GM04503 (cell line): Measurements from ENCODE around the gene BMPER.
"Not testable (repeated sequence)": the region's sequence is repeated elsewhere in the genome, so short reads cannot be mapped to it uniquely, and the experiment has no call there.

Source experiments
- DNase-seq: peaks from one replicate; pipeline ENCODE4 v3.0.0-alpha.2; 2012; ENCODE audit warnings: low read depth

Gene BMPER

GRCh38 chr7:34138483-34138882 lies 233.1 kb downstream of the BMPER start:
- no peak for DNase-seq

- DNase-seq: no peak
These were observed 233.7 kb downstream of the BMPER start for GRCh38 chr7:34139086-34139485.

GRCh38 chr7:34140066-34140465 lies 234.7 kb downstream of the BMPER start:
- DNase-seq: no peak

GRCh38 chr7:34143402-34143801 lies 238.1 kb downstream of the BMPER start:
- peak; percentile 67 for DNase-seq

- DNase-seq: no peak
These were observed 240.3 kb downstream of the BMPER start for GRCh38 chr7:34145603-34146002.

GRCh38 chr7:34153656-34154270 lies 248.4 kb downstream of the BMPER start:
- DNase-seq: no peak

GRCh38 chr7:34155220-34155908 lies 250.0 kb downstream of the BMPER start:
- peak; percentile 97 for DNase-seq

GRCh38 chr7:34156336-34156735 lies 251.0 kb downstream of the BMPER start:
- DNase-seq: peak; percentile 72

GRCh38 chr7:34157137-34157536 lies 251.8 kb downstream of the BMPER start:
- DNase-seq: no peak

GRCh38 chr7:34158368-34159153 lies 253.2 kb downstream of the BMPER start:
- DNase-seq: no peak

GRCh38 chr7:34160261-34160752 lies 255.0 kb downstream of the BMPER start:
- DNase-seq: peak; percentile 98

GRCh38 chr7:34162027-34162565 lies 256.8 kb downstream of the BMPER start:
- no peak for DNase-seq

- no peak for DNase-seq
These were observed 257.3 kb downstream of the BMPER start for GRCh38 chr7:34162677-34163076.

- no peak for DNase-seq
These were observed 258.6 kb downstream of the BMPER start for GRCh38 chr7:34163956-34164355.

- no peak for DNase-seq
These were observed 260.1 kb downstream of the BMPER start for GRCh38 chr7:34165466-34165865.

- no peak for DNase-seq
These were observed 260.7 kb downstream of the BMPER start for GRCh38 chr7:34165927-34166550.

- DNase-seq: no peak
These were observed 262.7 kb downstream of the BMPER start for GRCh38 chr7:34168013-34168412.

GRCh38 chr7:34174688-34175616 lies 269.6 kb downstream of the BMPER start:
- DNase-seq: not testable (repeated sequence)

- DNase-seq: no peak
These were observed 270.5 kb downstream of the BMPER start for GRCh38 chr7:34175837-34176236.

- DNase-seq: no peak
These were observed 272.1 kb downstream of the BMPER start for GRCh38 chr7:34177476-34177875.
